ENCODE measurements around the gene NEDD9. TPM values are rescaled to one million over a fixed set of nuclear protein-coding genes. Genes with fewer than 3 reads are reported as not detected.
A peak's percentile ranks its signal among the peaks of the same experiment; 100 is the strongest.

NEDD9 gene
- polyA plus RNA-seq, 1 of the 3 experiments (the other 2 are of a cell fraction), result 7.4 TPM

DNA sequence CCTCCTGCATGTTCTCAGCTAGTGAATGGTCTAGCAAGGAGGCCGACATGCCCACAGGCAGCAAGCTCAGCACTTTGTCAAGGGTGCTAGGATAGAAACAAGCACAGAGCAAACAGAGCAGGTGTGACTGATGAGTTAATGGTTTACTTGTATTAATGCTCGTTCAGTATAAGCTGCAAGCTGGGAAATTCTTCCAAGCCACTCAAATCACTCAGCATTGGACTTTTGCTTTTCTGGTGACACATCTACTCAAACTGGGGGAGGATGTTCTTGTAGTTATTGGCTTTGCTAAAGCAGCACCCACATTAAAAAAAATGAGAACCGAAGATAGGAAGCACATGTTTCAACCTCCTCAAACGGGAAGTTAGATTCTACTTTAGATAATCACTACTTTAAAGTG lies 43.1 kb upstream of the NEDD9 start (continued):
- no peak for TF ChIP-seq FOSL2 (IDR thresholded peaks at IDR 0.05; ENCODE audit: borderline replicate concordance, low read depth)

DNA sequence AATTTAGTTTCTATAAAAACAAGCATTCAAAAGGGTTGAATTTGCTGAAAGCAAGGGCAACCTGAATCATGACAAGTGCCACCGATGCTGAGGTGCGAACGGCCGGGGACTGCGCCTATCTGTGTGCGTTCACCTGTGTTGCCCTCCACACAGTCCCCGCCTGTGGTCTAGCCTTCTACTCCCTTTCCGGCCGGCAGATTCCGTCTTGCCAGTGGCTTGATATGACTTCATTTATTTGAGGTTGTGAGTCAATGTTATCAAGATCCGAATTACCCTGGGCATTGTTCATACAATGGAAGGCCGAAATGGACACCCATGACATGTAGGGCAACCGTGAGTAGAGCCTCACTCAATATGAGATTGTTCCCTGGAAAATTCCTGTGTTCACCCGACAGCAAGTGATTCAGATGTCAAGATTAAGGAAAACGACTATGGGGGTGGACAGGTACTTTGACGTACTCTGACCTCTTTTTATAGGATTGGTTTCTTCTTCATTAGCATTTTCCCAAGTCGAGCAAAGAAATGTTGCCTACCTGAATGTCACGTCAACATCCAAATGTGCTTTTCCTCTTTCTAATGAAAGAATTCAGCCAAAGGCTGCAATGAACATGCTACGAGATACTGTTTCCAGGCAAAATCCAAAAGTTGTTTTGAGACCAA lies 41.1 kb upstream of the NEDD9 start:
- no peak for DNase-seq
- Histone ChIP-seq H3K4me3 (ENCODE audit: low read depth in 2 of 2, low read length in 1 of 2) (no peak overlapping the region), H3K27me3 (ENCODE audit: insufficient read depth) (no peaks in the 10 kb centered on the region), H3K36me3 (replicated peaks in 1 of 2; ENCODE audit: control insufficient read depth in 1 of 2, insufficient read depth in 2 of 2, low read length in 1 of 2) (no peaks in the 10 kb centered on the region), H3K27ac (ENCODE audit: low read depth in 2 of 2, low read length in 1 of 2) (peak overlapping the region in 1 of 2 experiments; percentile 98; a peak in 2 of 4 replicates), H3K4me1 (ENCODE audit: control insufficient read depth in 1 of 2, insufficient read depth in 2 of 2, low read depth in 1 of 2, low read length in 1 of 2) (peaks cover 11 to 49% of the 10 kb centered on the region in 2 experiments), H3F3A (replicated peaks; ENCODE audit: insufficient read depth) (peaks cover 5% of the 10 kb centered on the region), H3K9me3 (no peaks in the 10 kb centered on the region), H3K4me2 (no peak overlapping the region), H4K20me1 (ENCODE audit: insufficient read depth) (no peaks in the 10 kb centered on the region), H3K9ac (no peak overlapping the region), H2AFZ (ENCODE audit: low read depth) (no peak overlapping the region), H3K9me2 (no peaks in the 10 kb centered on the region), H3K79me2 (ENCODE audit: insufficient read depth) (no peaks in the 10 kb centered on the region)
- POLR2A ChIA-PET, result no interaction called here
- WGBS (ENCODE audit: low lambda C conversion rate), result 92% methylated on average over 19 of the region's 19 CpGs
- TF ChIP-seq RFX5 (IDR thresholded peaks at IDR 0.05; ENCODE audit: low read length), result no peak
- TF ChIP-seq, protein P1, sequence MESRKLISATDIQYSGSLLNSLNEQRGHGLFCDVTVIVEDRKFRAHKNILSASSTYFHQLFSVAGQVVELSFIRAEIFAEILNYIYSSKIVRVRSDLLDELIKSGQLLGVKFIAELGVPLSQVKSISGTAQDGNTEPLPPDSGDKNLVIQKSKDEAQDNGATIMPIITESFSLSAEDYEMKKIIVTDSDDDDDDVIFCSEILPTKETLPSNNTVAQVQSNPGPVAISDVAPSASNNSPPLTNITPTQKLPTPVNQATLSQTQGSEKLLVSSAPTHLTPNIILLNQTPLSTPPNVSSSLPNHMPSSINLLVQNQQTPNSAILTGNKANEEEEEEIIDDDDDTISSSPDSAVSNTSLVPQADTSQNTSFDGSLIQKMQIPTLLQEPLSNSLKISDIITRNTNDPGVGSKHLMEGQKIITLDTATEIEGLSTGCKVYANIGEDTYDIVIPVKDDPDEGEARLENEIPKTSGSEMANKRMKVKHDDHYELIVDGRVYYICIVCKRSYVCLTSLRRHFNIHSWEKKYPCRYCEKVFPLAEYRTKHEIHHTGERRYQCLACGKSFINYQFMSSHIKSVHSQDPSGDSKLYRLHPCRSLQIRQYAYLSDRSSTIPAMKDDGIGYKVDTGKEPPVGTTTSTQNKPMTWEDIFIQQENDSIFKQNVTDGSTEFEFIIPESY (IDR thresholded peaks at IDR 0.05; ENCODE audit: borderline replicate concordance, low read depth), result no peak
- TF ChIP-seq GABPA (IDR thresholded peaks at IDR 0.05; ENCODE audit: low read depth), result no peak
- TF ChIP-seq EP300 (IDR thresholded peaks at IDR 0.05; ENCODE audit: borderline replicate concordance in 1 of 2, low read depth in 1 of 2, low read length in 1 of 2), result no peak
- TF ChIP-seq JUND (IDR thresholded peaks at IDR 0.05), result no peak
- TF ChIP-seq NFIC (IDR thresholded peaks at IDR 0.05; ENCODE audit: borderline replicate concordance), result no peak
- no peak for TF ChIP-seq GATA2 (CRISPR knock-in tag; IDR thresholded peaks at IDR 0.05)
- TF ChIP-seq RAD21 (IDR thresholded peaks at IDR 0.05; ENCODE audit: low read length), result no peak
- no peak for TF ChIP-seq FOSL2 (IDR thresholded peaks at IDR 0.05; ENCODE audit: borderline replicate concordance, low read depth)
- TF ChIP-seq, protein P2, sequence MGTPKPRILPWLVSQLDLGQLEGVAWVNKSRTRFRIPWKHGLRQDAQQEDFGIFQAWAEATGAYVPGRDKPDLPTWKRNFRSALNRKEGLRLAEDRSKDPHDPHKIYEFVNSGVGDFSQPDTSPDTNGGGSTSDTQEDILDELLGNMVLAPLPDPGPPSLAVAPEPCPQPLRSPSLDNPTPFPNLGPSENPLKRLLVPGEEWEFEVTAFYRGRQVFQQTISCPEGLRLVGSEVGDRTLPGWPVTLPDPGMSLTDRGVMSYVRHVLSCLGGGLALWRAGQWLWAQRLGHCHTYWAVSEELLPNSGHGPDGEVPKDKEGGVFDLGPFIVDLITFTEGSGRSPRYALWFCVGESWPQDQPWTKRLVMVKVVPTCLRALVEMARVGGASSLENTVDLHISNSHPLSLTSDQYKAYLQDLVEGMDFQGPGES (IDR thresholded peaks at IDR 0.05; ENCODE audit: low read depth, low read length), result no peak
- TF ChIP-seq, protein P3, sequence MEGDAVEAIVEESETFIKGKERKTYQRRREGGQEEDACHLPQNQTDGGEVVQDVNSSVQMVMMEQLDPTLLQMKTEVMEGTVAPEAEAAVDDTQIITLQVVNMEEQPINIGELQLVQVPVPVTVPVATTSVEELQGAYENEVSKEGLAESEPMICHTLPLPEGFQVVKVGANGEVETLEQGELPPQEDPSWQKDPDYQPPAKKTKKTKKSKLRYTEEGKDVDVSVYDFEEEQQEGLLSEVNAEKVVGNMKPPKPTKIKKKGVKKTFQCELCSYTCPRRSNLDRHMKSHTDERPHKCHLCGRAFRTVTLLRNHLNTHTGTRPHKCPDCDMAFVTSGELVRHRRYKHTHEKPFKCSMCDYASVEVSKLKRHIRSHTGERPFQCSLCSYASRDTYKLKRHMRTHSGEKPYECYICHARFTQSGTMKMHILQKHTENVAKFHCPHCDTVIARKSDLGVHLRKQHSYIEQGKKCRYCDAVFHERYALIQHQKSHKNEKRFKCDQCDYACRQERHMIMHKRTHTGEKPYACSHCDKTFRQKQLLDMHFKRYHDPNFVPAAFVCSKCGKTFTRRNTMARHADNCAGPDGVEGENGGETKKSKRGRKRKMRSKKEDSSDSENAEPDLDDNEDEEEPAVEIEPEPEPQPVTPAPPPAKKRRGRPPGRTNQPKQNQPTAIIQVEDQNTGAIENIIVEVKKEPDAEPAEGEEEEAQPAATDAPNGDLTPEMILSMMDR (IDR thresholded peaks at IDR 0.05), result no peak
- TF ChIP-seq, protein P4, sequence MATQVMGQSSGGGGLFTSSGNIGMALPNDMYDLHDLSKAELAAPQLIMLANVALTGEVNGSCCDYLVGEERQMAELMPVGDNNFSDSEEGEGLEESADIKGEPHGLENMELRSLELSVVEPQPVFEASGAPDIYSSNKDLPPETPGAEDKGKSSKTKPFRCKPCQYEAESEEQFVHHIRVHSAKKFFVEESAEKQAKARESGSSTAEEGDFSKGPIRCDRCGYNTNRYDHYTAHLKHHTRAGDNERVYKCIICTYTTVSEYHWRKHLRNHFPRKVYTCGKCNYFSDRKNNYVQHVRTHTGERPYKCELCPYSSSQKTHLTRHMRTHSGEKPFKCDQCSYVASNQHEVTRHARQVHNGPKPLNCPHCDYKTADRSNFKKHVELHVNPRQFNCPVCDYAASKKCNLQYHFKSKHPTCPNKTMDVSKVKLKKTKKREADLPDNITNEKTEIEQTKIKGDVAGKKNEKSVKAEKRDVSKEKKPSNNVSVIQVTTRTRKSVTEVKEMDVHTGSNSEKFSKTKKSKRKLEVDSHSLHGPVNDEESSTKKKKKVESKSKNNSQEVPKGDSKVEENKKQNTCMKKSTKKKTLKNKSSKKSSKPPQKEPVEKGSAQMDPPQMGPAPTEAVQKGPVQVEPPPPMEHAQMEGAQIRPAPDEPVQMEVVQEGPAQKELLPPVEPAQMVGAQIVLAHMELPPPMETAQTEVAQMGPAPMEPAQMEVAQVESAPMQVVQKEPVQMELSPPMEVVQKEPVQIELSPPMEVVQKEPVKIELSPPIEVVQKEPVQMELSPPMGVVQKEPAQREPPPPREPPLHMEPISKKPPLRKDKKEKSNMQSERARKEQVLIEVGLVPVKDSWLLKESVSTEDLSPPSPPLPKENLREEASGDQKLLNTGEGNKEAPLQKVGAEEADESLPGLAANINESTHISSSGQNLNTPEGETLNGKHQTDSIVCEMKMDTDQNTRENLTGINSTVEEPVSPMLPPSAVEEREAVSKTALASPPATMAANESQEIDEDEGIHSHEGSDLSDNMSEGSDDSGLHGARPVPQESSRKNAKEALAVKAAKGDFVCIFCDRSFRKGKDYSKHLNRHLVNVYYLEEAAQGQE (IDR thresholded peaks at IDR 0.05; ENCODE audit: low read depth, low read length), result no peak
- no peak for TF ChIP-seq RXRA (IDR thresholded peaks at IDR 0.05; ENCODE audit: borderline replicate concordance, low read depth)
- no peak for TF ChIP-seq RCOR1 (IDR thresholded peaks at IDR 0.05; ENCODE audit: low read length)
- no peak for TF ChIP-seq TAF1 (IDR thresholded peaks at IDR 0.05; ENCODE audit: borderline replicate concordance, low read depth, low read length)
- TF ChIP-seq, protein P5, sequence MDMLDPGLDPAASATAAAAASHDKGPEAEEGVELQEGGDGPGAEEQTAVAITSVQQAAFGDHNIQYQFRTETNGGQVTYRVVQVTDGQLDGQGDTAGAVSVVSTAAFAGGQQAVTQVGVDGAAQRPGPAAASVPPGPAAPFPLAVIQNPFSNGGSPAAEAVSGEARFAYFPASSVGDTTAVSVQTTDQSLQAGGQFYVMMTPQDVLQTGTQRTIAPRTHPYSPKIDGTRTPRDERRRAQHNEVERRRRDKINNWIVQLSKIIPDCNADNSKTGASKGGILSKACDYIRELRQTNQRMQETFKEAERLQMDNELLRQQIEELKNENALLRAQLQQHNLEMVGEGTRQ (IDR thresholded peaks at IDR 0.05; ENCODE audit: borderline replicate concordance, low read depth, low read length), result no peak
- no peak for TF ChIP-seq ELF1 (IDR thresholded peaks at IDR 0.05)
- CTCF ChIA-PET, result interaction anchor here (1.2 to 3.6 kb wide), 2 partner anchors 12 to 222 kb away, joined by 3 to 27 read pairs; no protein-coding TSS in a partner anchor
